Small intestine (tissue), 7 donors: ENCODE measurements around the gene NDUFA1. TPM values are rescaled to one million over a fixed set of nuclear protein-coding genes. Genes with fewer than 3 reads are reported as not detected.
"Not testable (repeated sequence)": the region's sequence is repeated elsewhere in the genome, so short reads cannot be mapped to it uniquely, and the experiment has no call there.

Source experiments
- DNase-seq, 2 donors: peaks; one replicate each; pipeline versions ENCODE4 v3.0.0 to v3.0.0-alpha.2; 2013
- FAIRE-seq: peaks from 2 replicates; lab custom pipeline; 2012; peaks lifted over from hg19 to GRCh38; lab: Jason Lieb, UNC
- H3K27ac ChIP-seq, 3 donors: one replicate each; pipeline ENCODE4 v1.5.1; 2013; ENCODE audit warnings: low read length in 2 of 3, mild to moderate bottlenecking in 2 of 3, control low read depth in 1 of 3, inconsistent platforms in 1 of 3, low read depth in 1 of 3, moderate library complexity in 1 of 3
- H3K27me3 ChIP-seq, 3 donors: one replicate each; pipeline ENCODE4 v1.6.1; 2013; ENCODE audit warnings: low read length in 3 of 3, inconsistent platforms in 1 of 3; ENCODE audit not compliant: control insufficient read depth in 3 of 3, insufficient read depth in 3 of 3
- H3K36me3 ChIP-seq, 3 donors: one replicate each; pipeline ENCODE4 v1.6.1; 2013; ENCODE audit warnings: low read length in 3 of 3, inconsistent platforms in 1 of 3, low read depth in 1 of 3, mild to moderate bottlenecking in 1 of 3, moderate library complexity in 1 of 3; ENCODE audit not compliant: control insufficient read depth in 3 of 3, insufficient read depth in 2 of 3
- H3K4me1 ChIP-seq, 3 donors: one replicate each; pipeline ENCODE4 v1.6.1; 2013; ENCODE audit warnings: low read length in 2 of 3, inconsistent platforms in 1 of 3, low read depth in 1 of 3, mild to moderate bottlenecking in 1 of 3, moderate library complexity in 1 of 3; ENCODE audit not compliant: control insufficient read depth in 3 of 3, insufficient read depth in 2 of 3
- H3K4me3 ChIP-seq, 3 donors: one replicate each; pipeline ENCODE4 v1.5.1; 2013; ENCODE audit warnings: low read length in 3 of 3, control low read depth in 1 of 3, inconsistent platforms in 1 of 3, low read depth in 1 of 3, mild to moderate bottlenecking in 1 of 3, moderate library complexity in 1 of 3
- H3K9me3 ChIP-seq, 2 donors: one replicate each; pipeline ENCODE4 v1.6.1; 2013; ENCODE audit warnings: low read depth in 1 of 2, low read length in 1 of 2; ENCODE audit not compliant: control insufficient read depth in 2 of 2, insufficient read depth in 1 of 2
- WGBS, 3 donors: extraction: QIAGEN DNeasy Blood & Tissue Kit; methylation state at CpG; one replicate each; pipeline ENCODE4 v1.1.7; 2013; 5-methylcytosine and 5-hydroxymethylcytosine counted together
- polyA plus RNA-seq, 4 donors: library from polyadenylated mRNA; stranded (reverse) in 3 of 4; unstranded in 1 of 4; fragments of 200-250 nt in 3 of 4; fragments of 120-200 nt in 1 of 4; gene quantifications; one replicate each; pipeline versions ENCODE4 v1.2.1 to v1.2.3, GENCODE V29; 2013
- donor health status: healthy with polysubstance abuse.
- donor health status: control.
- donor health status: control.
- donor health status: Bipolar disorder and iron deficiency.
- donor health status: healthy.

The NDUFA1 gene
- polyA plus RNA-seq, 4 donors: 87.9 to 420 (median 233) TPM

GRCh38 chrX:119919835-119920585, 48.4 kb downstream of the NDUFA1 start:
- H3K4me3 ChIP-seq: no peak overlapping the region
- 78 to 99% (median 88%) methylated on average over 5 of the region's 5 CpGs for WGBS, 3 donors
- H3K36me3 ChIP-seq: no peaks in the 10 kb centered on the region
- H3K9me3 ChIP-seq: no peaks in the 10 kb centered on the region
- DNase-seq (no peak), FAIRE-seq (no peak)
- H3K27me3 ChIP-seq: no peaks in the 10 kb centered on the region
- no peak overlapping the region for H3K27ac ChIP-seq
- no peaks in the 10 kb centered on the region for H3K4me1 ChIP-seq

GRCh38 chrX:119922391-119922790, 50.8 kb downstream of the NDUFA1 start:
- H3K27me3 ChIP-seq, H3K36me3 ChIP-seq, H3K4me1 ChIP-seq, H3K27ac ChIP-seq, H3K4me3 ChIP-seq, DNase-seq, H3K9me3 ChIP-seq, FAIRE-seq: not testable (repeated sequence)
- 86 to 93% (median 90%) methylated on average over 5 to 7 of the region's 7 CpGs for WGBS, 3 donors

Other genes with a start within 250 kb of the NDUFA1 start
- 10 to 100 TPM in 1 of 4 donors, 1 to 10 TPM in 3; 3.6 to 13.0 (median 6.9) TPM for gene SEPTIN6, start 178.7 kb upstream of the NDUFA1 start, polyA plus RNA-seq
- gene SOWAHD, start 113.2 kb upstream of the NDUFA1 start, polyA plus RNA-seq: 1 to 10 TPM; 3.3 to 5.7 (median 4.9) TPM
- 1,000 to 10,000 TPM; 3,740 to 8,743 (median 5,210) TPM for gene RPL39, start 80.2 kb upstream of the NDUFA1 start, polyA plus RNA-seq
- gene UPF3B, start 18.9 kb upstream of the NDUFA1 start, polyA plus RNA-seq: 10 to 100 TPM; 13.0 to 22.1 (median 16.3) TPM
- gene RNF113A, start 99 bp upstream of the NDUFA1 start, polyA plus RNA-seq: 10 to 100 TPM; 17.5 to 27.5 (median 21.0) TPM
- under 1 TPM in 2 of 4 donors, not detected in 2; 0.10 to 0.37 TPM for gene AKAP14, start 24.1 kb downstream of the NDUFA1 start, polyA plus RNA-seq
- gene NKAP, start 71.9 kb downstream of the NDUFA1 start, polyA plus RNA-seq: 1 to 10 TPM; 4.9 to 9.2 (median 5.0) TPM
- not detected for gene RHOXF2B, start 205.9 kb downstream of the NDUFA1 start, polyA plus RNA-seq
- gene RHOXF1, start 244.1 kb downstream of the NDUFA1 start, polyA plus RNA-seq: 1 to 10 TPM in 2 of 4 donors, not detected in 2; 1.0 to 1.1 TPM